HG03442 (cell line): ENCODE results near the gene EDC3.
"Not testable (repeated sequence)": the region's sequence is repeated elsewhere in the genome, so short reads cannot be mapped to it uniquely, and the experiment has no call there.

Experiments used
- ATAC-seq: cut with Tn5 transposase; IDR thresholded peaks from one replicate; pipeline ENCODE4 v1.9.1; 2021; ENCODE audit warnings: mild to moderate bottlenecking, moderate library complexity; ENCODE audit not compliant: unreplicated experiment

EDC3 gene

GRCh38 chr15:74653426-74654102 lies 42.3 kb downstream of the EDC3 start:
- no peak for ATAC-seq

GRCh38 chr15:74651242-74651741 lies 44.5 kb downstream of the EDC3 start:
- ATAC-seq: no peak

- no peak for ATAC-seq
Measured at GRCh38 chr15:74648051-74648842, 47.6 kb downstream of the EDC3 start.

GRCh38 chr15:74646480-74646879 lies 49.3 kb downstream of the EDC3 start:
- ATAC-seq: no peak

GRCh38 chr15:74643665-74644204 lies 52.1 kb downstream of the EDC3 start:
- no peak for ATAC-seq

GRCh38 chr15:74642734-74643664 lies 52.8 kb downstream of the EDC3 start:
- no peak for ATAC-seq

GRCh38 chr15:74642348-74642733 lies 53.5 kb downstream of the EDC3 start:
- no peak for ATAC-seq

- ATAC-seq: no peak
Measured at GRCh38 chr15:74641151-74641550, 54.7 kb downstream of the EDC3 start.

- no peak for ATAC-seq
Measured at GRCh38 chr15:74636984-74637383, 58.8 kb downstream of the EDC3 start.

- ATAC-seq: peak; percentile 55
Measured at GRCh38 chr15:74635228-74635627, 60.6 kb downstream of the EDC3 start.

GRCh38 chr15:74633781-74634180 lies 62.0 kb downstream of the EDC3 start:
- ATAC-seq: no peak

- no peak for ATAC-seq
Measured at GRCh38 chr15:74632601-74633000, 63.2 kb downstream of the EDC3 start.

GRCh38 chr15:74631935-74632560 lies 63.8 kb downstream of the EDC3 start:
- ATAC-seq: no peak

GRCh38 chr15:74631408-74631807 lies 64.4 kb downstream of the EDC3 start:
- ATAC-seq: no peak

- no peak for ATAC-seq
Measured at GRCh38 chr15:74631087-74631385, 64.8 kb downstream of the EDC3 start.

- no peak for ATAC-seq
Measured at GRCh38 chr15:74630284-74631086, 65.3 kb downstream of the EDC3 start.

GRCh38 chr15:74629696-74630095 lies 66.1 kb downstream of the EDC3 start:
- ATAC-seq: not testable (repeated sequence)

GRCh38 chr15:74628949-74629348 lies 66.9 kb downstream of the EDC3 start:
- ATAC-seq: no peak

GRCh38 chr15:74628199-74628598 lies 67.6 kb downstream of the EDC3 start:
- ATAC-seq: no peak

- ATAC-seq: no peak
Measured at GRCh38 chr15:74627766-74628165, 68.1 kb downstream of the EDC3 start.
